Measurements from ENCODE around the gene RBCK1. TPM values are rescaled to one million over a fixed set of nuclear protein-coding genes. Genes with fewer than 3 reads are reported as not detected.

The RBCK1 gene
- polyA plus RNA-seq, 1 donor from 2014 or later: 38.4 TPM

- Histone ChIP-seq H3K27me3 (ENCODE audit: insufficient read depth, low read depth, low read length) (no peaks in the 10 kb centered on the region), H3K4me3 (ENCODE audit: low read length) (no peak overlapping the region), H3K79me2 (replicated peaks; ENCODE audit: insufficient read depth, low read length) (no peaks in the 10 kb centered on the region), H2AFZ (ENCODE audit: low read depth, low read length) (no peak overlapping the region), H3K27ac (ENCODE audit: low read length) (no peak overlapping the region), H3K9me3 (ENCODE audit: low read length) (no peaks in the 10 kb centered on the region), H3F3A (ENCODE audit: insufficient read depth, low read length, poor library complexity, severe bottlenecking) (no peaks in the 10 kb centered on the region), H4K20me1 (ENCODE audit: insufficient read depth) (no peaks in the 10 kb centered on the region), H3K4me2 (ENCODE audit: low read length) (no peak overlapping the region), H3K9ac (ENCODE audit: low read length) (no peak overlapping the region), H3K9me2 (ENCODE audit: insufficient read depth, low read length) (no peaks in the 10 kb centered on the region), H3K36me3 (ENCODE audit: insufficient read depth, low read length) (no peaks in the 10 kb centered on the region)
- TF ChIP-seq POLR2AphosphoS5 (IDR thresholded peaks at IDR 0.05) (no peak), SMC3 (conservative IDR thresholded peaks at IDR 0.05; ENCODE audit: poor library complexity) (no peak), EP300 (conservative IDR thresholded peaks at IDR 0.05; ENCODE audit: poor library complexity, severe bottlenecking) (no peak), RAD21 (conservative IDR thresholded peaks at IDR 0.05) (no peak), EZH2 (IDR thresholded peaks at IDR 0.05; ENCODE audit: borderline replicate concordance, insufficient read depth, low read length, poor library complexity, severe bottlenecking) (no peak), MXI1 (conservative IDR thresholded peaks at IDR 0.05; ENCODE audit: poor library complexity, severe bottlenecking) (no peak), CTCF (IDR thresholded peaks at IDR 0.05; ENCODE audit: poor library complexity, severe bottlenecking) (no peak), TAF1 (IDR thresholded peaks at IDR 0.05; ENCODE audit: low read depth) (no peak), REST (IDR thresholded peaks at IDR 0.05; ENCODE audit: borderline replicate concordance) (no peak)
These were observed 59.7 kb downstream of the RBCK1 start for GRCh38 chr20:467755-468154.

DNA sequence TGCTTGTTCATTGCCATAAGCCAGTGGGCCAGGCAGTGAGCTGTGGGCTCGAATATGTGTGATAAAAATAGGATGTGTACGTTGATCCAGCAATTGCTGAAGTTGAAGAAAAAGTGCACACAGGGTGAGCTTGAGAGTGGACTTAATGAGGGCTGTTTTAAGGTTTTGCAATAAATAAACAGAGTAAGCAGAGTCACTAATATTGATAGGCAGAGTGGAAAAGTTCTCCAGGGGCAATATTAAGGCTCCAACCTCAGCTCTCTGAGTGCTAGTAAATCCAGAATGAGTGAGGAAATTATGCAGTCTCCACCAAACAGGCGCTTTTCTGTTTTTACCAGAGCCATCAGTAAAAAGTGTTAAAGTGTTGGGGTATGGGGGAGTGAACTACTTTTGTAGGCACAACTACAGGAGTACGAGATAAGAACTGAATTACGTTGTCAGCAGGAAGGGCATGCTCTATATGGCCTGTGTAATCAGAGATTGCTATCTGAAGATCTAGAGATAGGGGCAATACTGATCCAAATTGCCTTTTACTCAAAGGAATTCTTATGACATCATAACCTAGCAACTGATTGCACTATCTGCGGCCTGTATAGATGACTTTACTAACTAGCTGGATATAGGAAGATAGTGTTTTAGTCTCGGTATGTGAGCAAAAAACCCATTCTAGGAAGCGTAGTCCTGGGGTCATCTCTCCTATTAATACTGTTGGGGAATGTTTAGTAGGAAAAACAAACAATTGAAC is 61.8 kb downstream of the RBCK1 start:
- no peaks in the 10 kb centered on the region for H3K27me3 ChIP-seq (ENCODE audit: insufficient read depth, low read depth, low read length)
- TF ChIP-seq CTCF (IDR thresholded peaks at IDR 0.05; ENCODE audit: poor library complexity, severe bottlenecking): no peak
- no peak for TF ChIP-seq SMC3 (conservative IDR thresholded peaks at IDR 0.05; ENCODE audit: poor library complexity)
- no peak for TF ChIP-seq EZH2 (IDR thresholded peaks at IDR 0.05; ENCODE audit: borderline replicate concordance, insufficient read depth, low read length, poor library complexity, severe bottlenecking)
- no peak for TF ChIP-seq POLR2AphosphoS5 (IDR thresholded peaks at IDR 0.05)
- TF ChIP-seq TAF1 (IDR thresholded peaks at IDR 0.05; ENCODE audit: low read depth): no peak
- TF ChIP-seq RAD21 (conservative IDR thresholded peaks at IDR 0.05): no peak
- TF ChIP-seq MXI1 (conservative IDR thresholded peaks at IDR 0.05; ENCODE audit: poor library complexity, severe bottlenecking): no peak
- no peak for TF ChIP-seq EP300 (conservative IDR thresholded peaks at IDR 0.05; ENCODE audit: poor library complexity, severe bottlenecking)
- no peak for TF ChIP-seq REST (IDR thresholded peaks at IDR 0.05; ENCODE audit: borderline replicate concordance)
- H3K9me3 ChIP-seq (ENCODE audit: low read length): no peaks in the 10 kb centered on the region
- no peak overlapping the region for H3K9ac ChIP-seq (ENCODE audit: low read length)
- H3K9me2 ChIP-seq (ENCODE audit: insufficient read depth, low read length): no peaks in the 10 kb centered on the region
- H3K4me3 ChIP-seq (ENCODE audit: low read length): no peak overlapping the region
- no peaks in the 10 kb centered on the region for H3K79me2 ChIP-seq (replicated peaks; ENCODE audit: insufficient read depth, low read length)
- H2AFZ ChIP-seq (ENCODE audit: low read depth, low read length): no peak overlapping the region
- no peaks in the 10 kb centered on the region for H4K20me1 ChIP-seq (ENCODE audit: insufficient read depth)
- H3K36me3 ChIP-seq (ENCODE audit: insufficient read depth, low read length): no peaks in the 10 kb centered on the region
- no peaks in the 10 kb centered on the region for H3F3A ChIP-seq (ENCODE audit: insufficient read depth, low read length, poor library complexity, severe bottlenecking)
- no peak overlapping the region for H3K27ac ChIP-seq (ENCODE audit: low read length)
- no peak overlapping the region for H3K4me2 ChIP-seq (ENCODE audit: low read length)

Data from neural cell (in vitro differentiated cells).